PFSK-1 (cell line): Measurements from ENCODE around the gene TMEM176A.

Experiments used
- POLR2AphosphoS5 ChIP-seq: IDR thresholded peaks from 2 replicates; pipeline ENCODE4 v1.6.1; 2012; ENCODE audit warnings: low read depth, mild to moderate bottlenecking, control low read depth, low read length, moderate library complexity
- REST ChIP-seq, 2 experiments: IDR thresholded peaks; 2 replicates each; pipeline versions ENCODE4 v1.6.1 to v1.8.0; 2011 to 2012; ENCODE audit warnings: low read depth in 2 of 2, low read length in 2 of 2, control low read depth in 1 of 2, inconsistent platforms in 1 of 2, mild to moderate bottlenecking in 1 of 2, moderate library complexity in 1 of 2; ENCODE audit not compliant: insufficient read depth in 1 of 2

GRCh38 chr7:150756858-150757257, 43.7 kb upstream of the TMEM176A start:
- TF ChIP-seq REST (IDR thresholded peaks at IDR 0.05; ENCODE audit: insufficient read depth in 1 of 2, low read depth in 2 of 2, low read length in 2 of 2) (no peak), POLR2AphosphoS5 (no peak)
